Body of pancreas (tissue), 4 donors: ENCODE data around the gene RPAP2.
"Not testable (repeated sequence)": the region's sequence is repeated elsewhere in the genome, so short reads cannot be mapped to it uniquely, and the experiment has no call there.

Experiments used
- POLR2A ChIP-seq, 3 donors: fragments of 450-650 bp; IDR thresholded peaks; one replicate each; pipeline ENCODE4 v1.6.1; 2016; ENCODE audit warnings: antibody characterized with exemption in 3 of 3, mild to moderate bottlenecking in 2 of 3
- TF ChIP-seq, protein P1 (sequence below), 7 experiments: fragments of 450-650 bp in 4 of 7; fragments of 200-600 bp in 3 of 7; sonication (generic) in 3 of 7; IDR thresholded peaks; one replicate each; pipeline ENCODE4 v1.5.1; 2016 to 2019; ENCODE audit warnings: antibody characterized with exemption in 7 of 7

- not testable (repeated sequence) for TF ChIP-seq POLR2A (IDR thresholded peaks at IDR 0.05)
- TF ChIP-seq, protein P1, sequence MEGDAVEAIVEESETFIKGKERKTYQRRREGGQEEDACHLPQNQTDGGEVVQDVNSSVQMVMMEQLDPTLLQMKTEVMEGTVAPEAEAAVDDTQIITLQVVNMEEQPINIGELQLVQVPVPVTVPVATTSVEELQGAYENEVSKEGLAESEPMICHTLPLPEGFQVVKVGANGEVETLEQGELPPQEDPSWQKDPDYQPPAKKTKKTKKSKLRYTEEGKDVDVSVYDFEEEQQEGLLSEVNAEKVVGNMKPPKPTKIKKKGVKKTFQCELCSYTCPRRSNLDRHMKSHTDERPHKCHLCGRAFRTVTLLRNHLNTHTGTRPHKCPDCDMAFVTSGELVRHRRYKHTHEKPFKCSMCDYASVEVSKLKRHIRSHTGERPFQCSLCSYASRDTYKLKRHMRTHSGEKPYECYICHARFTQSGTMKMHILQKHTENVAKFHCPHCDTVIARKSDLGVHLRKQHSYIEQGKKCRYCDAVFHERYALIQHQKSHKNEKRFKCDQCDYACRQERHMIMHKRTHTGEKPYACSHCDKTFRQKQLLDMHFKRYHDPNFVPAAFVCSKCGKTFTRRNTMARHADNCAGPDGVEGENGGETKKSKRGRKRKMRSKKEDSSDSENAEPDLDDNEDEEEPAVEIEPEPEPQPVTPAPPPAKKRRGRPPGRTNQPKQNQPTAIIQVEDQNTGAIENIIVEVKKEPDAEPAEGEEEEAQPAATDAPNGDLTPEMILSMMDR (IDR thresholded peaks at IDR 0.05) = not testable (repeated sequence)
Observed at GRCh38 chr1:92254714-92255113, 44.1 kb upstream of the RPAP2 start.
